GM03348 (cell line): ENCODE data around the gene DNAH8.

Source experiments
- DNase-seq: peaks from one replicate; pipeline ENCODE4 v3.0.0; 2012; ENCODE audit warnings: low spot score

DNAH8 gene

GRCh38 chr6:38974389-38975151 is 259.5 kb downstream of the DNAH8 start:
- no peak for DNase-seq

- no peak for DNase-seq
Observed at GRCh38 chr6:38975621-38976049, 260.5 kb downstream of the DNAH8 start.

- DNase-seq, result no peak
Observed at GRCh38 chr6:38976051-38976450, 260.9 kb downstream of the DNAH8 start.

GRCh38 chr6:38976801-38977500 is 261.8 kb downstream of the DNAH8 start:
- no peak for DNase-seq

GRCh38 chr6:38978139-38978704 is 263.1 kb downstream of the DNAH8 start:
- no peak for DNase-seq

- DNase-seq, result no peak
Observed at GRCh38 chr6:38982470-38982869, 267.4 kb downstream of the DNAH8 start.

GRCh38 chr6:38984723-38985122 is 269.6 kb downstream of the DNAH8 start:
- DNase-seq, result no peak

- no peak for DNase-seq
Observed at GRCh38 chr6:38985839-38986238, 270.7 kb downstream of the DNAH8 start.

- no peak for DNase-seq
Observed at GRCh38 chr6:38987503-38987902, 272.4 kb downstream of the DNAH8 start.

GRCh38 chr6:38988736-38989449 is 273.8 kb downstream of the DNAH8 start:
- DNase-seq, result no peak

- no peak for DNase-seq
Observed at GRCh38 chr6:38990475-38990874, 275.4 kb downstream of the DNAH8 start.

- DNase-seq, result no peak
Observed at GRCh38 chr6:38996676-38997075, 281.6 kb downstream of the DNAH8 start.

GRCh38 chr6:38997128-38997761 is 282.1 kb downstream of the DNAH8 start:
- DNase-seq, result peak; percentile 11

GRCh38 chr6:39003072-39003471 is 288.0 kb downstream of the DNAH8 start:
- no peak for DNase-seq

GRCh38 chr6:39003492-39003891 is 288.4 kb downstream of the DNAH8 start:
- DNase-seq, result no peak

GRCh38 chr6:39004801-39005200 is 289.7 kb downstream of the DNAH8 start:
- DNase-seq, result no peak

GRCh38 chr6:39005774-39006173 is 290.7 kb downstream of the DNAH8 start:
- DNase-seq, result no peak

- DNase-seq, result no peak
Observed at GRCh38 chr6:39007575-39007974, 292.5 kb downstream of the DNAH8 start.

- DNase-seq, result no peak
Observed at GRCh38 chr6:39008737-39009136, 293.6 kb downstream of the DNAH8 start.

- DNase-seq, result no peak
Observed at GRCh38 chr6:39009476-39009875, 294.4 kb downstream of the DNAH8 start.

GRCh38 chr6:39016839-39017546 is 301.9 kb downstream of the DNAH8 start:
- DNase-seq, result no peak

GRCh38 chr6:39017547-39017880 is 302.4 kb downstream of the DNAH8 start:
- no peak for DNase-seq
